K562 (cell line): ENCODE data around the gene CTXND1. TPM values are rescaled to one million over a fixed set of nuclear protein-coding genes. Genes with fewer than 3 reads are reported as not detected.

Experiments
- ARHGAP35 ChIP-seq: fragments of 450-650 bp; IDR thresholded peaks from 2 replicates; pipeline ENCODE4 v1.6.1; 2018; ENCODE audit not compliant: partially characterized antibody
- C11orf30 ChIP-seq: fragments of 450-650 bp; IDR thresholded peaks from 2 replicates; pipeline ENCODE4 v1.6.1; 2016; ENCODE audit warnings: low read depth, mild to moderate bottlenecking
- DACH1 ChIP-seq: fragments of 450-650 bp; IDR thresholded peaks from 2 replicates; pipeline ENCODE4 v1.6.1; 2018; ENCODE audit not compliant: partially characterized antibody
- EHMT2 ChIP-seq: fragments of 450-650 bp; IDR thresholded peaks from 2 replicates; pipeline ENCODE4 v1.6.1; 2018; ENCODE audit warnings: antibody characterized with exemption
- ETS2 ChIP-seq: IDR thresholded peaks from 2 replicates; pipeline ENCODE4 v1.6.1; 2016; ENCODE audit warnings: borderline replicate concordance, missing genetic modification characterization, mild to moderate bottlenecking, moderate library complexity, missing compliant biosample characterization; ENCODE audit not compliant: poor library complexity, severe bottlenecking
- NCOR1 ChIP-seq: fragments of 450-650 bp; IDR thresholded peaks from 2 replicates; pipeline ENCODE4 v1.6.1; 2016; ENCODE audit warnings: mild to moderate bottlenecking, moderate library complexity
- NFIC ChIP-seq: fragments of 450-650 bp; IDR thresholded peaks from 2 replicates; pipeline ENCODE4 v1.6.1; 2017; ENCODE audit warnings: mild to moderate bottlenecking, inconsistent platforms
- POU5F1 ChIP-seq: fragments of 150-350 bp; IDR thresholded peaks from 2 replicates; pipeline ENCODE4 v1.6.1; 2014; ENCODE audit warnings: borderline replicate concordance, low read length, low read depth, mild to moderate bottlenecking; ENCODE audit not compliant: partially characterized antibody
- STAT5A ChIP-seq: IDR thresholded peaks from 2 replicates; pipeline ENCODE4 v1.6.1; 2012; ENCODE audit warnings: low read length, inconsistent platforms, borderline replicate concordance
- TRIM24 ChIP-seq, 2 experiments: fragments of 450-650 bp; IDR thresholded peaks; 2 replicates each; pipeline ENCODE4 v1.6.1; 2016
- ZNF766 ChIP-seq: fragments of 200-800 bp; sonication (Bioruptor generic); conservative IDR thresholded peaks from 2 replicates; pipeline ENCODE4 v1.6.1; 2016; ENCODE audit warnings: missing genetic modification characterization, missing compliant biosample characterization
- polyA plus RNA-seq, 8 experiments: library from polyadenylated mRNA; depleted of rRNA in 4 of 8; stranded (reverse) in 5 of 8; unstranded in 3 of 8; fragments of >200 nt; fragmentation: Nextera tagmentation in 2 of 8; fragmentation: Illumina TruSeq in 1 of 8; extraction: Ambion mirVana in 2 of 8; extraction: Trizol in 1 of 8; gene quantifications; 2 replicates each; pipeline versions ENCODE4 v1.2.1 to v1.2.3, GENCODE V29; 2011 to 2014; ENCODE audit warnings: inconsistent platforms in 1 of 8, missing spikeins in 1 of 8
- total RNA-seq, 7 experiments: library from RNA; depleted of rRNA in 6 of 7; stranded (reverse); fragments of >200 nt in 6 of 7; fragmentation: Illumina TruSeq in 2 of 7; extraction: Trizol in 2 of 7; gene quantifications; 2 replicates each; pipeline versions ENCODE4 v1.2.1 to v1.2.3, GENCODE V29; 2011 to 2021; ENCODE audit warnings: low replicate concordance in 1 of 7
- TF ChIP-seq, protein P1 (sequence below): IDR thresholded peaks from 2 replicates; pipeline ENCODE4 v1.6.1; 2016; ENCODE audit warnings: missing genetic modification characterization, missing compliant biosample characterization
- TF ChIP-seq, protein P2 (sequence below): fragments of 450-650 bp; formaldehyde crosslinking; IDR thresholded peaks from 2 replicates; pipeline ENCODE4 v1.4.0; 2022; ENCODE audit warnings: missing genetic modification characterization
- TF ChIP-seq, protein P3 (sequence below): fragments of 450-650 bp; formaldehyde crosslinking; IDR thresholded peaks from 2 replicates; pipeline ENCODE4 v1.4.0; 2022; ENCODE audit warnings: missing genetic modification characterization
- TF ChIP-seq, protein P4 (sequence below), 2 experiments: fragments of 450-650 bp in 1 of 2; sonication (generic) in 1 of 2; formaldehyde crosslinking in 1 of 2; IDR thresholded peaks; 2 replicates each; pipeline versions ENCODE4 v1.7.1 to v1.9.0; 2016 to 2022; ENCODE audit warnings: inconsistent platforms in 1 of 2, mild to moderate bottlenecking in 1 of 2, missing genetic modification reagents in 1 of 2

CTXND1 gene
- total and polyA plus RNA-seq, 9 of the 15 experiments (the other 6 are each of a cell fraction or from before 2014, with no cell fraction given), result 0.04 TPM; not detected in 7

DNA sequence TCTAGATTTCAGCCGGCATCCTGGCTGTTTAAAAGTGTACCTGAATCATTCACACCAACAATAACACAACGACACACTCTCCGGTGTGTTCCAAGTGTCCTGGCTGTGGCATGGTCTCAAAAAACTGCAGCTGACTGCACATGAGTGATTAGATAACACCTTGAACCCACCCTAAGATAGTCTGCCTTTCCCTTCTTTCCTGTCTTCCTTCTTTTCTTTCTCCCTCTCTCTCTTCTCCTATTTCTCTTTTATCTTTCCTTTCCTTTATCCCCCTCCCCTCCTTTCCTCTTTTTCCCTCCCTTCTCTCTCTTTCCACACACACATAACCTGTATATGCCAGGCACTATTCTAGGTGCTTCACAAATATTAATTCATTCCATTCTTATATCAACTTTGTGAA, 100.4 kb downstream of the CTXND1 start (continued):
- TF ChIP-seq NCOR1 (peak; percentile 25; the same call in 1 of the 2 replicates), ARHGAP35 (peak; percentile 34), DACH1 (peak; percentile 21), TRIM24 (IDR thresholded peaks at IDR 0.05) (0 out of 4 replicates have a peak, but pooled peaks of 1 of the 2 experiments have one; percentile 13), STAT5A (no peak), NFIC (peak; percentile 7; the same call in 1 of the 2 replicates), ZNF766 (no peak), ETS2 (tag) (no peak), POU5F1 (no peak), C11orf30 (no peak), EHMT2 (peak; percentile 63)
- TF ChIP-seq, protein P1, sequence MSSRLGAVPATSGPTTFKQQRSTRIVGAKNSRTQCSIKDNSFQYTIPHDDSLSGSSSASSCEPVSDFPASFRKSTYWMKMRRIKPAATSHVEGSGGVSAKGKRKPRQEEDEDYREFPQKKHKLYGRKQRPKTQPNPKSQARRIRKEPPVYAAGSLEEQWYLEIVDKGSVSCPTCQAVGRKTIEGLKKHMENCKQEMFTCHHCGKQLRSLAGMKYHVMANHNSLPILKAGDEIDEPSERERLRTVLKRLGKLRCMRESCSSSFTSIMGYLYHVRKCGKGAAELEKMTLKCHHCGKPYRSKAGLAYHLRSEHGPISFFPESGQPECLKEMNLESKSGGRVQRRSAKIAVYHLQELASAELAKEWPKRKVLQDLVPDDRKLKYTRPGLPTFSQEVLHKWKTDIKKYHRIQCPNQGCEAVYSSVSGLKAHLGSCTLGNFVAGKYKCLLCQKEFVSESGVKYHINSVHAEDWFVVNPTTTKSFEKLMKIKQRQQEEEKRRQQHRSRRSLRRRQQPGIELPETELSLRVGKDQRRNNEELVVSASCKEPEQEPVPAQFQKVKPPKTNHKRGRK (tag), result peak; percentile 87
- TF ChIP-seq, protein P2, sequence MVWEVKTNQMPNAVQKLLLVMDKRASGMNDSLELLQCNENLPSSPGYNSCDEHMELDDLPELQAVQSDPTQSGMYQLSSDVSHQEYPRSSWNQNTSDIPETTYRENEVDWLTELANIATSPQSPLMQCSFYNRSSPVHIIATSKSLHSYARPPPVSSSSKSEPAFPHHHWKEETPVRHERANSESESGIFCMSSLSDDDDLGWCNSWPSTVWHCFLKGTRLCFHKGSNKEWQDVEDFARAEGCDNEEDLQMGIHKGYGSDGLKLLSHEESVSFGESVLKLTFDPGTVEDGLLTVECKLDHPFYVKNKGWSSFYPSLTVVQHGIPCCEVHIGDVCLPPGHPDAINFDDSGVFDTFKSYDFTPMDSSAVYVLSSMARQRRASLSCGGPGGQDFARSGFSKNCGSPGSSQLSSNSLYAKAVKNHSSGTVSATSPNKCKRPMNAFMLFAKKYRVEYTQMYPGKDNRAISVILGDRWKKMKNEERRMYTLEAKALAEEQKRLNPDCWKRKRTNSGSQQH (CRISPR knock-in tag), result 0 out of 2 replicates have a peak, but pooled peaks have one; percentile 29
- TF ChIP-seq, protein P3, sequence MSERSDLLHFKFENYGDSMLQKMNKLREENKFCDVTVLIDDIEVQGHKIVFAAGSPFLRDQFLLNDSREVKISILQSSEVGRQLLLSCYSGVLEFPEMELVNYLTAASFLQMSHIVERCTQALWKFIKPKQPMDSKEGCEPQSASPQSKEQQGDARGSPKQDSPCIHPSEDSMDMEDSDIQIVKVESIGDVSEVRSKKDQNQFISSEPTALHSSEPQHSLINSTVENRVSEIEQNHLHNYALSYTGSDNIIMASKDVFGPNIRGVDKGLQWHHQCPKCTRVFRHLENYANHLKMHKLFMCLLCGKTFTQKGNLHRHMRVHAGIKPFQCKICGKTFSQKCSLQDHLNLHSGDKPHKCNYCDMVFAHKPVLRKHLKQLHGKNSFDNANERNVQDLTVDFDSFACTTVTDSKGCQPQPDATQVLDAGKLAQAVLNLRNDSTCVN (CRISPR knock-in tag), result peak; percentile 27; the same call in 1 of the 2 replicates
- TF ChIP-seq, protein P4, sequence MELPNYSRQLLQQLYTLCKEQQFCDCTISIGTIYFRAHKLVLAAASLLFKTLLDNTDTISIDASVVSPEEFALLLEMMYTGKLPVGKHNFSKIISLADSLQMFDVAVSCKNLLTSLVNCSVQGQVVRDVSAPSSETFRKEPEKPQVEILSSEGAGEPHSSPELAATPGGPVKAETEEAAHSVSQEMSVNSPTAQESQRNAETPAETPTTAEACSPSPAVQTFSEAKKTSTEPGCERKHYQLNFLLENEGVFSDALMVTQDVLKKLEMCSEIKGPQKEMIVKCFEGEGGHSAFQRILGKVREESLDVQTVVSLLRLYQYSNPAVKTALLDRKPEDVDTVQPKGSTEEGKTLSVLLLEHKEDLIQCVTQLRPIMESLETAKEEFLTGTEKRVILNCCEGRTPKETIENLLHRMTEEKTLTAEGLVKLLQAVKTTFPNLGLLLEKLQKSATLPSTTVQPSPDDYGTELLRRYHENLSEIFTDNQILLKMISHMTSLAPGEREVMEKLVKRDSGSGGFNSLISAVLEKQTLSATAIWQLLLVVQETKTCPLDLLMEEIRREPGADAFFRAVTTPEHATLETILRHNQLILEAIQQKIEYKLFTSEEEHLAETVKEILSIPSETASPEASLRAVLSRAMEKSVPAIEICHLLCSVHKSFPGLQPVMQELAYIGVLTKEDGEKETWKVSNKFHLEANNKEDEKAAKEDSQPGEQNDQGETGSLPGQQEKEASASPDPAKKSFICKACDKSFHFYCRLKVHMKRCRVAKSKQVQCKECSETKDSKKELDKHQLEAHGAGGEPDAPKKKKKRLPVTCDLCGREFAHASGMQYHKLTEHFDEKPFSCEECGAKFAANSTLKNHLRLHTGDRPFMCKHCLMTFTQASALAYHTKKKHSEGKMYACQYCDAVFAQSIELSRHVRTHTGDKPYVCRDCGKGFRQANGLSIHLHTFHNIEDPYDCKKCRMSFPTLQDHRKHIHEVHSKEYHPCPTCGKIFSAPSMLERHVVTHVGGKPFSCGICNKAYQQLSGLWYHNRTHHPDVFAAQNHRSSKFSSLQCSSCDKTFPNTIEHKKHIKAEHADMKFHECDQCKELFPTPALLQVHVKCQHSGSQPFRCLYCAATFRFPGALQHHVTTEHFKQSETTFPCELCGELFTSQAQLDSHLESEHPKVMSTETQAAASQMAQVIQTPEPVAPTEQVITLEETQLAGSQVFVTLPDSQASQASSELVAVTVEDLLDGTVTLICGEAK (IDR thresholded peaks at IDR 0.05), result peak; percentile 18; the same call in 1 of the 2 replicates
- TF ChIP-seq, protein P4 (CRISPR knock-in tag; IDR thresholded peaks at IDR 0.05), result no peak
